ENCODE data around the gene PGGHG.

The PGGHG gene

DNA sequence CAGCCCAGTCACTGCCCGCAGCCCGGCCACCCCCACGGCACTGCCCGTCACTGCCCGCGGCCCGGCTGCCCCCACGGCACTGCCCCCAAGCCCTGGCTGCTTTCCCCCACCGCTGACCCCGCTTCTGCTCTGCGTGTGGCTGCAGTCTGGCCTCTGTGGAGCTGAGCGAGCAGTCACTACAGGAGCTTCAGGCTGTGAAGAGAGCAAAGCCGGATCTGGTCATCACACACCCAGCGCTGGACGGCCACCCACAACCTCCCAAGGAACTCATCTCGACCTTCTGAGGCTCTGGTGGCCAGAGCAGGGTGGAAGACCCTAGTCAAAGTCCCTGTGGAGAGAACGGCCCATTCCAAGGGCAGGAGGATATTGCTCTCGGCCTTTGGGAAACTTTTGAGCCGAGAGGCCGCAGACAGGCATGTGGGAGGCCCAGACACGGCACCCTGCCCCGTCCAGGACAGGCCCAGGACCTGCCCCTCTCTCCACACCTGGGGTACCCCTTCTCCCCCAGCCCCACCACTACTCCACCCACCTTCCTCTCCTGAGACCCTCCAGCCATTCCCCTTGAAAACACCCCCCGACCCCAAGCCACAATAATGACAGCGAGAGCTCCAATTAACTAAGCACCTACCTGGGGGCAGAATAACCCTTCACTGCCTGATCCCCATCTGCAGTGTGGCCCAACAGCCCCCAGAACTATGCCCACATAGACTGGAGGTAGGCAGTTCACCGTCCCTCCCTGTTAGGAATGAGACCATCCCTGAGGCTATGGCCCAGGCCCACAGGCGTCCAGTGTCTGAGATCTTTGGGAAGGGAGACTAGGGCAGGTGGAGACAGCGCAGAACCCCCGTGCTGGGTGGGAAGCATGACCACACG lies 3.7 kb upstream of the PGGHG start:
- DNase-seq: no peak

DNA sequence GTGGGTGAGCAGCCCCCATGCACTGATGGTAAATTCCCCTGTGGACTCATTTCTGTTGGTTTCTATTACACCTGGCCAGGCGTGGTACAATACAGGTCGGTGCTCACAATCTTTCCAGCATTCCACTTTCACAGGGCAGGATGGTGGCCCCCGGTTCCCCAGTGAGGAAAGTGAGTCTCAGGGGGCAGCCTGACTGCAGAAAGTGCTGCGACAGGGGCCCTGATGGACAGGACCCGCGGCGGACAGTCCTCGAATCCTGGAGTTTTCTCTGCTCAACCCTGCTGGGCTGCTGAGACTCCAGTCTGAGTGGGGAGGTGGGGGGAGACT lies 3.1 kb upstream of the PGGHG start:
- DNase-seq: no peak

DNA sequence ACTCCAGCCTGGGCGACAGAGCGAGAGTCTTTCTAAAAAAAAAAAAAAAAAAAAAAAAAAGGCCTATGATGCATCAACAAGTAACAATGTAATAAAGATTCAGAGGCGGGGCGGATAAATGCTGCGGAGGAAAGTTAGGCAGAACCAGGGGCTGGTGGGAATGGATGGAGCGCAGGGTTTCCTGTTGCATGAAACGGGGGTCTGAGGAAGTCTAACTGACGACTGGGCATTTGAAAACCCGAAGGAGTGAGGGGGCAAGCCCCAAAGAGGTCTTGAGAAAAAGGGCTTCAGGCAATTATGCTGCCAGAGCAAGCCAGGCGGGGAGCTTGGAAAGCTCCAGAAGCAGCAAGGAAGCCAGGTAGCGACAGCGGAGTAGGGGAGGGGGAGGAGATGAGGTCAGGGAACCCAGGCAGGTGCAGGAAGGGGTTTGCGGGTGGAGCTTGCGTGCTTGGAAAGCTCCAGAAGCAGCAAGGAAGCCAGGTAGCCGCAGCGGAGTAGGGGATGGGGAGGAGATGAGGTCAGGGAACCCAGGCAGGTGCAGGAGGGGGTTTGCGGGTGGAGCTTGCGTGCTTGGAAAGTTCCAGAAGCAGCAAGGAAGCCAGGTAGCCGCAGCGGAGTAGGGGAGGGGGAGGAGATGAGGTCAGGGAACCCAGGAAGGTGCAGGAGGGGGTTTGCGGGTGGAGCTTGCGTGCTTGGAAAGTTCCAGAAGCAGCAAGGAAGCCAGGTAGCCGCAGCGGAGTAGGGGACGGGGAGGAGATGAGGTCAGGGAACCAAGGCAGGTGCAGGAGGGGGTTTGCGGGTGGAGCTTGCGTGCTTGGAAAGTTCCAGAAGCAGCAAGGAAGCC lies 1.7 kb upstream of the PGGHG start:
- peak; percentile 78 to 88 (median 83) for DNase-seq

DNA sequence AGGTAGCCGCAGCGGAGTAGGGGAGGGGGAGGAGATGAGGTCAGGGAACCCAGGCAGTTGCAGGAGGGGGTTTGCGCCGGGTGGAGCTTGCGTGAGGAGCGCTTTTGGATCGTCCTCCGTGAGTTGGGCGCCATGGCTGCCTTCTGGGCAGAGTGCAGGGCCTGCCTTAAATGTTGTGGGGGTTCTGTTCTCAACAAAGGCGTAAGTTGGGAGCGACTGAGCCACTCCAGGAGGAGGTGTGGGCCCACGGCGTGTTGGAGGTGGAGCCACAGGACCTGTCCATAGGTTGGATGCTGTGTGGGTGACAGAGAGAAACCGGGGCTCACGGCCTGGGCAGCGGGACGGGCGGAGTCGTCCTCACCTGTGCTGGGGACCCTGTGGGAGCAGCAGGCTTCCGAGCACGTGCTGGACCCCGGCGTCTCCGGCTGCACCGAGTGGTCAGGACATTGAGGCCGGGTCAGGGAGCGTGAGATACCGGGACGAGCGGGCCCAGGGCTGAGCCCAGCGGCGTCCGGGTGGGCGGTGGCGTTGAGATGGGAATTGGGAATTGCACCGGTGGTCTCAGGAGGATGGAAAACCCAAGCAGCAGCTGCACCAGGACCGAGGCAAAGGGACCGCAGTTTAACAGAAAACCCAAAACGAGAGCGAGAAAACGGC lies 977 bp upstream of the PGGHG start:
- peak in 3 of 6 experiments; percentile 81 to 83 (median 83) for DNase-seq

DNA sequence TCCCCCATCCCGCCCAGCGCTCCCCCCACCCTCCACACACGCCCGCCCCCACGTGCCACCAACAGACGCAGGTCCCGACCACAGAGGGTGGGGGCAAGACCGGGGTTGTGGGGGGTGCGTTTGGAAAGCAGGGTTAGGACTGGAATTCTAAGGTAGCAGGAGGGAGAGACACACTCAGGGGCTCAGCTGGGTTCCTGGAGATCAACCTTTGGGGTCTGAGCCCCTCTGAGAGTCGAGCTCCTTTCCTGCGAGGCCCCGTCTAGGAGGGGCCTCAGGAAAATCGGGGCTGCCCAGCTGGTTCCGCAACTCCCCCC lies 429 bp downstream of the PGGHG start:
- peak; percentile 29 to 72 (median 50) for DNase-seq

DNA sequence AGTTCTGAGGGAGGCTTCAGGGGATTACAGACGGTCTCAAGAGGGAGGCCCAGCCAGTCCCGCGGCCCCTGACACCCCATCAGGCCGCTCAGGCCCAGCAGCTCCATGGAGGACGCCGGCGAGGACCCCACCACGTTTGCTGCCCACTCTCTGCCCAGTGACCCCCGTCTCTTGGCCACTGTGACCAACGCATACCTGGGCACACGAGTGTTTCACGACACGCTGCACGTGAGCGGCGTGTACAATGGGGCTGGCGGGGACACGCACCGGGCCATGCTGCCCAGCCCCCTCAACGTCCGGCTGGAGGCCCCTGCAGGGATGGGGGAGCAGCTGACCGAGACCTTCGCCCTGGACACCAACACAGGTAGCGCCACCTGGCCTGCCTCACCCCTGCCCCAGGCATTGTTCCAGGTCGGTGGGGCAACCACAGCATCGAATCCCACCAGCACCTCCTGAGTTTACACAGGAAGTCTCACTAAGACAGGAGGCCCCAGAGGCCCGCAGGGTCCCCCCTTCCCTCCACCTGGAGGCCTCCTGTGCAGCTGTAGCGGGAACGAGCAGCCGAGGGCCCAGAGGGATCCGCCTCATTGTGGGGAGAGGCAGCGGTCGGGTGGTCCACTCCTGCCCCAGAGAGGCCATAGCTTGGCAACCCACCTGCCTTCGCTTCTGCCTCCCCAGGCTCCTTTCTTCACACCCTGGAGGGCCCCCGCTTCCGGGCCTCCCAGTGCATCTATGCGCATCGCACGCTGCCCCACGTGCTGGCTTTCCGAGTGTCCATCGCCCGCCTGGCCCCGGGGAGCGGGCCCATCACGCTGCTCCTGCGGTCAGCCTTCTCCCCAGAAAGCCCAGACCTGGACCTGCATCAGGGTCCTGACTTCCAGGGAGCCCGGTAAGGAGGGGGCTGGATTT lies 1.0 kb downstream of the PGGHG start:
- DNase-seq: peak in 2 of 6 experiments; percentile 46 to 70

DNA sequence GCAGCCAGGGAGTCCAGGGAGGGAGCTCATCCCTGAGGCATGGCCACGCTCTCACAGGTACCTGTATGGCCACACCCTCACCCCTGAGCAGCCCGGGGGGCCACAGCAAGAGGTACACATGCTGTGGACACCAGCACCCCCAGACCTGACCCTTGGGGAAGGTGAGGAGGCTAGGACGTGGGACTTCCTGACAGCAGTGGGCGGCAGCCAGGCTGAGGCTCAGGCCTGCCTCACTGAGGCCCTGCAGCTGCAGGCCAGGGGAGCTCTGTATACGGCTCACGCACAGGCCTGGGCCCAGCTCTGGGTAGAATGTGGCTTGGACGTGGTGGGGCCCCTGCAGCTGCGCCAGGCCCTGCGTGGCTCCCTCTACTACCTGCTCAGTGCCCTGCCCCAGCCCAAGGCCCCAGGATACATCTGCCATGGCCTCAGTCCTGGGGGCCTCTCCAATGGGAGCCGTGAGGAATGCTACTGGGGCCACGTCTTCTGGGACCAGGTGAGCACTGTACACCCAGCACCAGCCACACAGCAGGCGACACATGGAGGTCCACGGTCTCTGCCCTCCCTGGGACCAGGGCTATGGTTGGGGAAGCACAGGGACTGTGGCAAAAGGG lies 1.8 kb downstream of the PGGHG start:
- no peak for DNase-seq

DNA sequence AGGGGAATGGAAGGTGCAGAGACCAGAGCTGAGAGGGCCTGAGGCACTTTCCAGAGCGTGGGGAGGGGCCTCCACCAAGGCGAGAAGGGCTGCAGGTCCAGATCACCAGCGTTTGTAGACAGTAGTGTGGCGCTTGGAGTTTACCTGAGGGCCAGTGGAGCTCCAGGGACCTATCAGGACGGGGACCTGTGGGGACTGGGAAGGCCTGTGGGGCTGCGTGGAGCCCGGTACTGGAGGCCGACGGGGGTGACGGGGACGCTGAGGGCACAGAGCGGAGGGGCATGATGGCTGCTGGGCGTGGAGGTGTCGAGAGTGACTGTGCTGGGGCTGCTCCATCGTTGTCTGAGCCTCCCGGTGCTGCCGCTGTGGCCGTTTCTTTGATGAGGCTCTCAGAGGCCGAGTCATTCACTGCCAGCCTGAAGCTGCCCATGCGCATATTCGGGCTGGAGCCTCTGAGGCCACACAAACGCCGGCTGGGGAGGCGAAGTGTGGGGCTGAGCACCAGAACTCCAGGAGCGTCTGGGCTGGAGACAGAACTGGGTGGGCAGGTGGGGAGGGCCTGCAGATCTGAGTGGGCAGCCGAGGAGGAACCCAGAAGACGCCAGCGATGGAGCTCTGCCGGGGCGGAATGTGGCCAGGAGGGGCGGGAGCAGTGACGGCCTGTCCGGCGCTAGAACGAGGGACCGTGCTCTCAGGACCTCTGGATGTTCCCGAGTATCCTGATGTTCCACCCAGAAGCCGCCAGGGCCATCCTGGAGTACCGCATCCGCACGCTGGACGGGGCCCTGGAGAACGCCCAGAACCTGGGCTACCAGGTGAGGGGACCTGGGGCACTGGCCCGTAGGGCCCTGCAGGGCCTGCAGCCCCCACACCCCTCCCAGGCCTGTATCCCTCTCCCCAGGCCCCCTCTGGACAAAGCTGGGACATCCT lies 2.6 kb downstream of the PGGHG start:
- DNase-seq: no peak

DNA sequence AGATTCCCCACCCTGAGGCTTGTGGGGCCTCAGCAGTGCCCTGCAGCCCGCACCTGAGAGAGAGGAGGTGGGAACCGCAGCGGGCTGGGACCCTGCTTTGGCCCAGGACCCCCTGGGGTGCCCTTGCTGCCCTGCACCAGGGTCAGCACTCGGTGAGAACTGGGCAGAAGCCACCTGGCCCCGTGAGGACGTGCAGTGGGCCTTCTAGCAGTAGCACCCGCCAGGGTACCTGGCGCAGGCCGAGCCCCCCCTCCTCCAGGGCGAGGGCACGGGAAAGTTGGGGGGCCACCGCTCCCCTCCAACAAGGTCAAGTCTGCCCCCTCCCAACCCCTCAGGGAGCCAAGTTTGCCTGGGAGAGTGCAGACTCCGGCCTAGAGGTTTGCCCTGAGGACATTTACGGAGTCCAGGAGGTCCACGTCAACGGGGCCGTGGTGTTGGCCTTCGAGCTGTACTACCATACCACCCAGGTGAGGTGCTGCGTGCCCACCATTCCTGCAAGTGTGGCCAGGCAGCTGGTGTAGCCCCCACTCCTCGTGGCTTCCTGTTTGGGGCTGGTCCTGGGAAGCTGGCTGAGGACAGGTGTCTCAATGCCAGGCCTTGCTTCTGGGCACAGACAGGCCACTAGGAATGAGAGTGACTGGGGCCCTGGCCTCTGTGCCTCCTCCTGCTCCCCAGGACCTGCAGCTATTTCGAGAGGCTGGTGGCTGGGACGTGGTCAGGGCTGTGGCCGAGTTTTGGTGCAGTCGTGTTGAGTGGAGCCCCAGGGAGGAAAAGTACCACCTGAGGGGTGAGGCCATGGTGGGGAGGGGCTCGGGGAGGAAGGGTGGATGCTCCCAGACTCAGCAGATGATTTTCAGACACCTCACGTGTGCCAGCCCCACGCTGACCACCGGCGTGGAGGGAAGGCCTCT lies 3.5 kb downstream of the PGGHG start:
- no peak for DNase-seq

DNA sequence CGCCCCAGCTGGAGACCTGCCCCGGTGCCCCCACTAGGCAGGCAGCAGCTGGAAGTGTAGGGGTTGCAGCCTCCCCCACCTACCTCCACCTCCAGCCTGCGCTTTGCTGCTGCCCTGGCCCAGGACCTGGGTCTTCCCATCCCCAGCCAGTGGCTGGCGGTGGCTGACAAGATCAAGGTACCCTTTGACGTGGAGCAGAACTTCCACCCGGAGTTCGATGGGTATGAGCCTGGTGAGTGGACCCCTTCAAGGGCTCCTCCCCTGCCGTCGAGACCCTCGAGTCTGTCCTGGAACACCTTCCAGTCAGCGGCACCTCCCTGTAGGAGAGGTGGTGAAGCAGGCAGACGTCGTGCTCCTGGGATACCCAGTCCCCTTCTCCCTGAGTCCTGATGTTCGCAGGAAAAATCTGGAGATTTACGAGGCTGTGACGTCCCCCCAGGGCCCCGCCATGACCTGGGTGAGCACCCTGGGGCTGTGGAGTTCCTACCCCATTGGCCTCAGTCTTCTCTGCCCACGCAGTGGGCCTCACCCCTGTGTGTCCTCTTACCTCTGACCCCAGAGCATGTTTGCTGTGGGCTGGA lies 4.4 kb downstream of the PGGHG start:
- DNase-seq: no peak

DNA sequence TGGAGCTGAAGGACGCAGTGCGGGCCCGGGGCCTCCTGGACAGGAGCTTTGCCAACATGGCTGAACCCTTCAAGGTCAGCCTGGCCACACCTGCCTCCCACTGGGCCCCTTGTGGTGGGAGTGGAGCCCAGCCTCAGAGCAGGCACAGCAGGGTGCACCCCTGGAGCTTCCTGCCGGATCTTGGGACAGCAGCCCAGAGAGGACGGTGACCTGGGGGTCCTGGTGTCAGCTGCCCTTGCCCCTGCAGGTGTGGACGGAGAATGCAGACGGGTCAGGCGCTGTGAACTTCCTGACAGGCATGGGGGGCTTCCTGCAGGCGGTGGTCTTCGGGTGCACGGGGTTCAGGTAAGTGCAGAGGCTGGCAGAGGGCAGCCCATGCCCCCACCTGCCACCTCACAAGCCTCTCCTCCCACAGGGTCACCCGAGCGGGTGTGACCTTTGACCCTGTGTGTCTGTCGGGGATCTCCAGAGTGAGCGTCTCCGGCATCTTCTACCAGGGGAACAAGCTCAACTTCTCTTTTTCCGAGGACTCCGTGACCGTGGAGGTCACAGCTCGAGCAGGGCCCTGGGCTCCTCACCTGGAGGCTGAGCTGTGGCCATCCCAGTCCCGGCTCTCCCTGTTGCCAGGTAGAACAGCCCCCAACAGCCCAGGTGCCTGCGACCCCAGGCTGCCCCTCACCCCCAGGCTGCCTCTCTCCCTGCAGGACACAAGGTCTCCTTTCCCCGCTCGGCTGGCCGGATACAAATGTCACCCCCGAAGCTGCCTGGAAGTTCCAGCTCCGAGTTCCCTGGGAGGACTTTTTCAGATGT lies 5.1 kb downstream of the PGGHG start:
- no peak for DNase-seq

DNA sequence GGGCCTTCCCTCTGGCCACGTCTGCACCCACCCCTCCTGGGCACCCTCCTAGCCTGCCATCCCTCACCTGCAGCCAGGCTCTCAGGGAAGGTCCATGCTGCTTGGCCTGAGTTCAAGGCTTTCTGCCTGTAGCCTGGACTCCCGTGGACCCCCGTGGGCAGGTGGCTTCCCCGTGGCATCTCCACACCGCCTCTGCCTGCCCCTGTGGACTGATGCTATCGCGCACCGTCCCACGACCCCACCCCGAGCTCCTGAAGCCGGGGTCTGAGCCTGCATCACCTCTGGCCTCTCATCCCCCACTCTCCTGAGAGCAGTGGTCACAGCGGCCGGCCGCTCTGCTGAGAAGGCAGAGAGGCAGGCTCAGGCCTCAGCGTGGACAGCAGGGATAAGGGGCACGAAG lies 5.9 kb downstream of the PGGHG start:
- DNase-seq: no peak

DNA sequence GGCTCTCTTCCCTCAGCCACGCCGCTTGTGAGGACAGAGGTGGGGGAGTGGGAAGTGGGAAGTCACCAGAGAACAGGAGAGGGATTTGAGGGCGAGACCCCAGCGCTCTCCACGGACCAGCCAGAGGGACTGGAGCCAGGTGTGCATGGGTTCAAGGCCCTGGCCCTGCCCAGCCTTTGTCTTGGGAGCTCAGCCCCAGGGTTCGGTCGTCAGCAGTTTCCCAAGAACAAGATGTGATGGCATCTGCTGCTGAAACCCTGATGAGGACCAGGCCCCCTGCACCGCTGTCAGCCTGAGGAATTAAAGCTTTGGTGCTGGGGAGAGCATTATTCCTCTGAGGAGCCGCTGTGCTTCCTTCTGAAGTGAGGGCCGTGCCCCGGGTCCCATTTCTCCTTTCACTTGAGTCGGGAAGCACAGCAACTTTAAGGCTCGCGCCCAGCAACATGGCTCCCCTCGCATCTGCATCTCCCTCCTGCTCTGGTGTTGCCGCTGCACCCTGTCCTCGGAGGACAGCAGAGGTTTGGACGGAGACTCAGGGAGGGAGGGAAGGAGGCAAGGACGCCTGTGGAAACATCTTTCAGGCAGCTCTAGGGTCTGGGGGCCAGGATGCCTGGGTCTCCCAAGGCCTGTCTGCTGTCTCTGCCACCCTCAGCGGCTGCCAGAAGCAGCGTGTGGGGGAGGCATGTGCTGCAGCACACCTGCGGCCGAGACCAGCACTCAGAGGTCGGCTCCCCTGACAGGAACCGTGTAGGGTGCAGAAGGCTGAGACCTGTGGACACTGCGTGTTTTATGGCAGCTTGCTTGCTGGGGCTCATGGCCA lies 6.6 kb downstream of the PGGHG start:
- no peak for DNase-seq

DNA sequence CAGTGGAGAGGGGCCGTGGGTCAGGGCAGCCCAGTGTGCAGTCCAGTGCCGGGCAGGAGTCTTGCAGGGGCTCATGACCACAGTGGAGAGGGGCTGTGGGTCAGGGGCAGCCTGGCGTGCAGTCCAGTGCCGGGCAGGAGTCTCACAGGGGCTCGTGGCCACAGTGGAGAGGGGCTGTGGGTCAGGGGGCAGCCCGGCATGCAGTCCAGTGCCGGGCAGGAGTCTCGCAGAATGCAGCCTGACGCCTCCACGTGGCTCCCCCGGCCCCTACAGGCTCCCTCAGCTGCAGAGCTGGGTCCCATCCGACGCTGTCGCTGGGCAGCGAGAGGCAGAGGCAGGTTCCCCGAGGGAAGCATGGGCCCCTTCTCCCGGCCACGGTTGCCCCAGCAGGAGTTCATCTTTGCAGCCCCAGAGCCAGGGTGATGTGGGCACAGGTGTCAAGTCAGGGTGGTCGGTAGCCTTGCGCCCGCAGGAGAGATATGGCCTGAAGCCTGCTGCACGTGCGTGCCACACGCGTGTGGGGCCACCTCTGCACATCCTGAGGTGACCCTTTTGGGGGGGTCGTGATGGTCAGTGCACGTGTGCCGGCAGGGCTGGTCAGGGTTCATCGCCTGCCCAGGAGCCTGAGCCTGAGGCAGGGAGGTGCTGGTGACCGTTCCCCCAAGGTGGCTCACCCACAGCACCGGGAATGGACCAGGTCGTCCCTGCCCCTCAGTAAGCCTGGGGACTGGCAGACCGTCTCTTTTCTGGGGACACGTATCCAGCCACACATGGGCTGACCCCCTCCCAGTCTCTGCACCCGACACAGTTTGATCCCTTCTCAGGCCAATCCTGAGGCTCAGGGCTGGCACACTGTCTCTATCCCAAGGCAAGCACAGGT lies 7.5 kb downstream of the PGGHG start:
- DNase-seq: no peak

DNA sequence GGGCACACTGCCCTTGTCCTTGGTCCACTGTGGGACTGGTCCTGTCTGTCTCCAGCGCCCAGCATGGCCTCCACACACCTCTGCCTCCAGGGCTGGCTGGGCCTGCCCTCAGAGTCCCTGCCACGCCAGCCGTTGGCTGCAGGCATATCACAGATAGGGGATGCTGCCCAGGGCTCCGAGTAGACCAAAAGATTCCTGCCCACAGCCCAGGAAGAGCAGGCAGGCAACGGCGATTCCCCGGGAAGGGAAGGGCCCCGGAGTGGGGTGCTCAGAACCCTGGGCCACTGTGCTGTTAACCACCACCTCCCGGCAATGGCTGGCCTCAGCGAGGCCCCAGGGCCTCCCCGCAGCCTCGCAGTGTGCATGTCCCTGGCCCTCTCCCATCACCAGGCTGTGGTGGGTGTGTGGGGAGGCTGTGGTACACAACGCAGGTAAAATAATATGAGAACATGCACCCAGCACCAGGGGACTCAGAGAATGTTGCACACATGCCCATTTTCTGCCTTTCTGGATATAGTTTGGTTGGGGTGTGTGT lies 8.2 kb downstream of the PGGHG start:
- no peak for DNase-seq
